H1 (cell line): ENCODE results near the gene ELL2. TPM values are rescaled to one million over a fixed set of nuclear protein-coding genes. Genes with fewer than 3 reads are reported as not detected.

Source experiments
- CTCF ChIA-PET: fragments of 300-600 bp; sonication (Branson Sonifier 250); formaldehyde crosslinking; loops from one replicate; lab custom pipeline; 2021; ENCODE audit not compliant: partially characterized antibody; lab: Charles Lee
- POLR2A ChIA-PET: fragments of 300-600 bp; sonication (Branson Sonifier 250); formaldehyde crosslinking; loops from one replicate; lab custom pipeline; 2021; ENCODE audit warnings: inconsistent platforms; ENCODE audit not compliant: partially characterized antibody; lab: Charles Lee
- DNase-seq, 2 experiments: peaks; one replicate each; pipeline versions ENCODE4 v3.0.0 to v3.0.0-alpha.2; 2010 to 2022; ENCODE audit warnings: low spot score in 2 of 2, low read depth in 1 of 2, mixed read lengths in 1 of 2
- FAIRE-seq: peaks from 2 replicates; lab custom pipeline; 2011; peaks lifted over from hg19 to GRCh38; lab: Jason Lieb, UNC
- H2AFZ ChIP-seq: 2 replicates; pipeline ENCODE4 v1.8.1; 2012; ENCODE audit warnings: low read length, inconsistent platforms
- H2AK5ac ChIP-seq: 2 replicates; pipeline ENCODE4 v1.6.1; 2013; ENCODE audit warnings: low read depth, low read length
- H2BK120ac ChIP-seq: replicated peaks from 2 replicates; pipeline ENCODE3; 2013; ENCODE audit warnings: low read depth, low read length, inconsistent platforms
- H2BK12ac ChIP-seq: 2 replicates; pipeline ENCODE4 v1.6.1; 2013; ENCODE audit warnings: low read depth, low read length
- H2BK15ac ChIP-seq: 2 replicates; pipeline ENCODE4 v1.6.1; 2013; ENCODE audit warnings: low read length
- H2BK20ac ChIP-seq: 2 replicates; pipeline ENCODE4 v1.6.1; 2013; ENCODE audit warnings: low read length
- H2BK5ac ChIP-seq: 2 replicates; pipeline ENCODE4 v1.6.1; 2013; ENCODE audit warnings: low read depth, low read length
- H3K14ac ChIP-seq: 2 replicates; pipeline ENCODE4 v1.6.1; 2013; ENCODE audit warnings: inconsistent platforms; ENCODE audit not compliant: insufficient read length
- H3K18ac ChIP-seq: 2 replicates; pipeline ENCODE4 v1.6.1; 2013; ENCODE audit warnings: low read length; ENCODE audit errors: extremely low read depth
- H3K23ac ChIP-seq: 2 replicates; pipeline ENCODE4 v1.6.1; 2013; ENCODE audit warnings: inconsistent platforms; ENCODE audit not compliant: insufficient read length
- H3K23me2 ChIP-seq: 2 replicates; pipeline ENCODE4 v1.6.1; 2013; ENCODE audit warnings: low read depth, low read length
- H3K27ac ChIP-seq: 2 replicates; pipeline ENCODE4 v1.6.1; 2011; ENCODE audit warnings: low read depth, low read length, inconsistent platforms
- H3K27me3 ChIP-seq, 4 experiments: replicated peaks in 1 of 4; 1 replicate in 1 of 4; 2 replicates in 3 of 4; pipeline versions ENCODE4 v1.6.1 to v1.8.1; 2011 to 2013; ENCODE audit warnings: low read length in 3 of 4, mild to moderate bottlenecking in 3 of 4, inconsistent platforms in 2 of 4, mixed read lengths in 2 of 4, moderate library complexity in 1 of 4; ENCODE audit not compliant: control insufficient read depth in 3 of 4, insufficient read depth in 3 of 4; ENCODE audit errors: extremely low read depth in 1 of 4
- H3K36me3 ChIP-seq, 4 experiments: 2 replicates each; pipeline versions ENCODE4 v1.6.1 to v1.8.1; 2011 to 2013; ENCODE audit warnings: mild to moderate bottlenecking in 4 of 4, low read length in 3 of 4, moderate library complexity in 2 of 4, control low read depth in 1 of 4, inconsistent platforms in 1 of 4; ENCODE audit not compliant: insufficient read depth in 4 of 4, control insufficient read depth in 2 of 4
- H3K4ac ChIP-seq: replicated peaks from 2 replicates; pipeline ENCODE3; 2013; ENCODE audit warnings: low read length, low read depth, mixed read lengths, inconsistent platforms; ENCODE audit not compliant: insufficient read length
- H3K4me1 ChIP-seq, 4 experiments: replicated peaks in 1 of 4; 1 replicate in 1 of 4; 2 replicates in 3 of 4; pipeline versions ENCODE4 v1.6.1 to v1.8.1; 2011 to 2013; ENCODE audit warnings: low read length in 3 of 4, inconsistent platforms in 2 of 4, mixed read lengths in 1 of 4; ENCODE audit not compliant: insufficient read depth in 4 of 4, control insufficient read depth in 3 of 4
- H3K4me2 ChIP-seq, 2 experiments: 2 replicates each; pipeline versions ENCODE4 v1.6.1 to v1.8.1; 2011 to 2013; ENCODE audit warnings: low read depth in 2 of 2, low read length in 2 of 2, control low read depth in 1 of 2, inconsistent platforms in 1 of 2, mild to moderate bottlenecking in 1 of 2; ENCODE audit not compliant: insufficient read depth in 1 of 2
- H3K4me3 ChIP-seq, 4 experiments: fragments of 200-600, 300-600 bp in 1 of 4; sonication (generic), shearing (Covaris generic), sonication (Bioruptor Twin) in 1 of 4; 2 replicates each; pipeline versions ENCODE4 v1.5.1 to v1.8.1; 2011 to 2016; ENCODE audit warnings: low read length in 4 of 4, low read depth in 3 of 4, control low read depth in 2 of 4, inconsistent platforms in 2 of 4, mild to moderate bottlenecking in 2 of 4, mixed read lengths in 1 of 4, moderate library complexity in 1 of 4; ENCODE audit not compliant: insufficient read depth in 2 of 4; ENCODE audit errors: extremely low read depth in 1 of 4
- H3K56ac ChIP-seq: replicated peaks from 2 replicates; pipeline ENCODE3; 2013; ENCODE audit warnings: low read depth, mild to moderate bottlenecking, mixed read lengths, low read length, inconsistent platforms; ENCODE audit not compliant: insufficient read length
- H3K79me1 ChIP-seq: 2 replicates; pipeline ENCODE4 v1.6.1; 2013; ENCODE audit warnings: low read depth, low read length, control low read depth
- H3K79me2 ChIP-seq, 2 experiments: 2 replicates each; pipeline versions ENCODE4 v1.6.1 to v1.8.1; 2012 to 2013; ENCODE audit warnings: low read length in 2 of 2, mild to moderate bottlenecking in 2 of 2, inconsistent platforms in 1 of 2; ENCODE audit not compliant: insufficient read depth in 2 of 2, control insufficient read depth in 1 of 2
- H3K9ac ChIP-seq, 4 experiments: replicated peaks in 1 of 4; 1 replicate in 1 of 4; 2 replicates in 3 of 4; pipeline versions ENCODE4 v1.6.1 to v1.8.1; 2011 to 2013; ENCODE audit warnings: low read depth in 3 of 4, low read length in 3 of 4, control low read depth in 2 of 4, mild to moderate bottlenecking in 2 of 4, moderate library complexity in 2 of 4, inconsistent platforms in 1 of 4; ENCODE audit errors: extremely low read depth in 1 of 4
- H3K9me3 ChIP-seq, 2 experiments: 2 replicates each; pipeline versions ENCODE4 v1.6.1 to v1.8.1; 2012 to 2013; ENCODE audit warnings: mild to moderate bottlenecking in 2 of 2, moderate library complexity in 2 of 2, control low read depth in 1 of 2, inconsistent platforms in 1 of 2, low read depth in 1 of 2, low read length in 1 of 2, mixed read lengths in 1 of 2; ENCODE audit not compliant: insufficient read depth in 2 of 2
- H4K20me1 ChIP-seq, 2 experiments: replicated peaks in 1 of 2; 2 replicates each; pipeline versions ENCODE3 to v1.8.1; 2011 to 2013; ENCODE audit warnings: inconsistent platforms in 2 of 2, low read length in 2 of 2, mild to moderate bottlenecking in 1 of 2; ENCODE audit not compliant: insufficient read depth in 2 of 2, control insufficient read depth in 1 of 2
- H4K5ac ChIP-seq: 2 replicates; pipeline ENCODE4 v1.6.1; 2013; ENCODE audit warnings: low read length, low read depth, mixed read lengths, inconsistent platforms; ENCODE audit not compliant: insufficient read length
- H4K8ac ChIP-seq: 2 replicates; pipeline ENCODE4 v1.8.0; 2013; ENCODE audit warnings: mild to moderate bottlenecking, moderate library complexity, low read length, inconsistent platforms; ENCODE audit not compliant: insufficient read depth; ENCODE audit errors: extremely low read depth
- H4K91ac ChIP-seq: replicated peaks from 2 replicates; pipeline ENCODE3; 2013; ENCODE audit warnings: low read length, mixed read lengths, inconsistent platforms; ENCODE audit not compliant: insufficient read length
- CBX5 ChIP-seq: fragments of 300-800, 300-1000 bp; sonication (generic); IDR thresholded peaks from 2 replicates; pipeline ENCODE4 v1.7.1; 2016; ENCODE audit warnings: antibody characterized with exemption, low read length, low read depth
- CEBPB ChIP-seq: IDR thresholded peaks from 2 replicates; pipeline ENCODE4 v1.6.1; 2012; ENCODE audit warnings: low read depth, low read length
- CHD1 ChIP-seq: IDR thresholded peaks from 2 replicates; pipeline ENCODE4 v1.6.1; 2012; ENCODE audit warnings: low read depth, low read length, improper control_type of control experiment
- CTBP2 ChIP-seq: IDR thresholded peaks from 2 replicates; pipeline ENCODE4 v1.7.0; 2011; ENCODE audit warnings: borderline replicate concordance, mild to moderate bottlenecking, moderate library complexity, mixed read lengths, low read length; ENCODE audit not compliant: insufficient read depth, insufficient read length
- EZH2 ChIP-seq: fragments of 200-600 bp; sonication (generic); IDR thresholded peaks from 2 replicates; pipeline ENCODE4 v1.7.1; 2012; ENCODE audit warnings: low read depth, mild to moderate bottlenecking, moderate library complexity, low read length, inconsistent platforms; ENCODE audit not compliant: severe bottlenecking
- FOSL1 ChIP-seq: IDR thresholded peaks from 2 replicates; pipeline ENCODE4 v1.6.1; 2011; ENCODE audit warnings: mild to moderate bottlenecking, low read depth, low read length, moderate library complexity; ENCODE audit not compliant: insufficient read depth
- KDM5A ChIP-seq: fragments of 200-600 bp; IDR thresholded peaks from 2 replicates; pipeline ENCODE4 v1.7.1; 2012; ENCODE audit warnings: mild to moderate bottlenecking, low read length, inconsistent platforms, mixed read lengths
- SIN3A ChIP-seq, 2 experiments: IDR thresholded peaks in 1 of 2; conservative IDR thresholded peaks in 1 of 2; 2 replicates each; pipeline ENCODE4 v1.6.1; 2011 to 2012; ENCODE audit warnings: low read length in 2 of 2, improper control_type of control experiment in 1 of 2, low read depth in 1 of 2, mild to moderate bottlenecking in 1 of 2
- SIRT6 ChIP-seq: IDR thresholded peaks from one replicate; pipeline ENCODE4 v1.7.1; 2012; ENCODE audit warnings: low read length, inconsistent platforms
- SP1 ChIP-seq: IDR thresholded peaks from 2 replicates; pipeline ENCODE4 v1.6.1; 2011; ENCODE audit warnings: low read depth, low read length
- SP4 ChIP-seq: IDR thresholded peaks from 2 replicates; pipeline ENCODE4 v1.6.1; 2012; ENCODE audit warnings: low read length, inconsistent platforms
- TAF1 ChIP-seq: IDR thresholded peaks from 2 replicates; pipeline ENCODE4 v1.6.1; 2011; ENCODE audit warnings: mild to moderate bottlenecking, low read depth, low read length
- TBP ChIP-seq: IDR thresholded peaks from 2 replicates; pipeline ENCODE4 v1.6.1; 2011; ENCODE audit warnings: low read depth, low read length, improper control_type of control experiment
- TCF12 ChIP-seq: IDR thresholded peaks from 2 replicates; pipeline ENCODE4 v1.6.1; 2011; ENCODE audit warnings: low read depth, mild to moderate bottlenecking, low read length
- ZNF274 ChIP-seq: IDR thresholded peaks from 2 replicates; pipeline ENCODE4 v1.7.0; 2012; ENCODE audit warnings: low read length, borderline replicate concordance; ENCODE audit errors: extremely low read depth
- WGBS, 2 experiments: shearing (Covaris generic) in 1 of 2; methylation state at CpG; one replicate each; pipeline versions ENCODE4 v1.1.6 to v1.1.7; 2013 to 2015; ENCODE audit warnings: low lambda C conversion rate in 2 of 2, mixed read lengths in 2 of 2, inconsistent platforms in 1 of 2, low coverage in 1 of 2, missing lambda C conversion rate in 1 of 2; ENCODE audit not compliant: insufficient replicate concordance in 2 of 2, insufficient coverage in 1 of 2, insufficient read length in 1 of 2; ENCODE audit errors: extremely low coverage in 1 of 2, missing lambda C conversion rate in 1 of 2; 5-methylcytosine and 5-hydroxymethylcytosine counted together
- polyA plus RNA-seq, 7 experiments: library from polyadenylated mRNA; depleted of rRNA in 3 of 7; stranded (reverse) in 5 of 7; unstranded in 2 of 7; fragments of >200 nt in 5 of 7; fragments of 200-250 nt in 2 of 7; gene quantifications; 1 replicate in 5 of 7; 2 replicates in 1 of 7; 4 replicates in 1 of 7; pipeline versions ENCODE4 v1.2.1 to v1.2.3, GENCODE V29; 2011 to 2013; ENCODE audit warnings: missing spikeins in 2 of 7, mixed read lengths in 2 of 7
- total RNA-seq: library from RNA; stranded (reverse); fragmentation: NEBNext Ultra II Directional; extraction: Animal tissue kit (Norgen Biotek cat#: 25700); gene quantifications from 2 replicates; pipeline ENCODE4 v1.2.1, GENCODE V29; 2021

Gene ELL2
- total and polyA plus RNA-seq, 2 of the 8 experiments (the other 6 are each of a cell fraction or from before 2014, with no cell fraction given): 6.3 to 29.4 TPM

DNA sequence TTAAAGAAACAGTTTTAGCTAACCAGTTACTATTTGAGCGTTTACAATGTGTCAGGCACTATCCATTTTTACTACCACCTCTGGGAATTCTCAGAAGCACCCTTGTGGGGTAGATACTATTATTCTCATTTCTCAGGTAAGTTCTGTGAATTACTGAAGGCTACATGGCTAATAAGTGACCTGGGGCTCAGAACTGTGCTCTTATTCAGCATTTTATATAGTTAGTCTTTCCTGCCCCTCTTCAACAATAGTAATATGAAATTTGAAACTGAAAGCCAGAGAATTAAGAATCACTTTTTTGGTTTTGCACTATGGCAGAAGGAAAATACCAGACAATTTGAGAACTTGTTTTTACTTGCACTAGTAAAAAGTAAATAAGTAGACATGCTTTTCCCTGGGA, 11.8 kb downstream of the ELL2 start:
- FAIRE-seq (no peak), DNase-seq (no peak)
- no peak overlapping the region for H3K27ac ChIP-seq
- H4K20me1 ChIP-seq: no peaks in the 10 kb centered on the region
- H2BK120ac ChIP-seq: no peak overlapping the region
- 85% methylated on average over 1 of the region's 1 CpG; no CpG with 5 or more reads in 1 of the 2 experiments for WGBS, 2 experiments
- H4K5ac ChIP-seq: no peak overlapping the region
- TF ChIP-seq CBX5 (no peak), FOSL1 (no peak), ZNF274 (no peak), SIN3A (conservative IDR thresholded peaks at IDR 0.05 in 1 of 2, IDR thresholded peaks at IDR 0.05 in 1 of 2; ENCODE audit: low read depth in 1 of 2, low read length in 2 of 2) (no peak), CEBPB (no peak), CHD1 (no peak), EZH2 (no peak), SP1 (no peak), KDM5A (no peak), TCF12 (no peak), SIRT6 (no peak), CTBP2 (no peak), TAF1 (no peak), TBP (no peak), SP4 (no peak)
- H2BK5ac ChIP-seq: no peak overlapping the region
- CTCF ChIA-PET: interaction anchor here (1.6 kb wide), 1 partner anchor 90 kb away, joined by 3 read pairs; no protein-coding TSS in a partner anchor
- no peak overlapping the region for H3K18ac ChIP-seq
- H2BK20ac ChIP-seq: no peak overlapping the region
- H3K79me1 ChIP-seq: no peaks in the 10 kb centered on the region
- no peak overlapping the region for H3K9ac ChIP-seq
- no peak overlapping the region for H3K23ac ChIP-seq
- H3K79me2 ChIP-seq: peaks cover 0 to 49% of the 10 kb centered on the region in 2 experiments; a peak in 2 of 4 replicates
- H2BK15ac ChIP-seq: no peak overlapping the region
- H3K23me2 ChIP-seq: no peaks in the 10 kb centered on the region
- H3K56ac ChIP-seq: no peak overlapping the region
- peaks cover 0 to 2% (median 0%) of the 10 kb centered on the region in 4 experiments; a peak in 1 of 7 replicates for H3K4me1 ChIP-seq
- H3K4ac ChIP-seq: no peak overlapping the region
- H2AK5ac ChIP-seq: no peak overlapping the region
- H2AFZ ChIP-seq: no peak overlapping the region
- H3K36me3 ChIP-seq: no peaks in the 10 kb centered on the region
- POLR2A ChIA-PET: interaction anchor here (1.0 to 1.3 kb wide), 3 partner anchors 9 to 13 kb away, joined by 3 to 5 read pairs (median 4); no protein-coding TSS in a partner anchor
- no peak overlapping the region for H3K4me2 ChIP-seq
- no peak overlapping the region for H3K14ac ChIP-seq
- H3K9me3 ChIP-seq: no peaks in the 10 kb centered on the region
- H4K91ac ChIP-seq: no peak overlapping the region
- H2BK12ac ChIP-seq: no peak overlapping the region
- no peaks in the 10 kb centered on the region for H3K27me3 ChIP-seq
- no peak overlapping the region for H3K4me3 ChIP-seq
- H4K8ac ChIP-seq: no peak overlapping the region
